HEK293T (cell line): Measurements from ENCODE around the gene UNC119B.

ENCODE experiments used
- FOXA1 ChIP-seq: fragments of 450-650 bp; IDR thresholded peaks from 2 replicates; pipeline ENCODE4 v1.6.1; 2016; ENCODE audit warnings: mild to moderate bottlenecking
- FOXM1 ChIP-seq: fragments of 450-650 bp; IDR thresholded peaks from 2 replicates; pipeline ENCODE4 v1.6.1; 2017; ENCODE audit warnings: mild to moderate bottlenecking, borderline replicate concordance

DNA sequence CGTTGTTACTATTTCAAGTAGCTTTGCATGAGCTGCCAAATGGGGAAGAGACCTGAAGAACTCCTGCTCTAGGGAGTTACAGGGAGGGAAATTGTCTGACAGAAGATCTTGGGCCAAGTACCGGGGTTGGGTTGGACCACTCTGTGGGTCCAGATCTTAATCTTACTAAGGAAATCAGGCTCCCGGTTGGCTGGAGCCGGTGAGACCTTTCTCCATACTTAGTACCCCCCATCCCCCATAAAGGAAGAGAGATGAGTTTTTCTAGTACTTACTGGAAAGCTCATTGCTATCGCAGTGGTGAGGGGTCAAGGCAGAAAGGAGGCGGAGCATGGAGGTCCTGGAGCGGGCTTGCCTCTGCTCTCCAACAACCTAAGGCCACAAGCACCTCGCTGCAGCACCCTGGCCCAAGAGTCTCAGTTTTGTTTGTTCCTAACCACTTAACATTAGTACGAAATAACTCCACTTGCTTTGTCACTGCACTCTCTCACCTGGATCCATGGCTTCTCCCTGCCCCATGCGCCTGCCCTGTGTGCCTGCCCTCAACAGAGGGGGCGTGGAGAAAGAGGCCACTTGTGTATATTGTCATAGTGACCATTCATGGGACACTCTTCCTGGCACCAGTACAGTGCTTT is 6.8 kb upstream of the UNC119B start:
- TF ChIP-seq FOXM1: no peak
- no peak for TF ChIP-seq FOXA1
